Measurements from ENCODE around the gene LSM14B.

DNA sequence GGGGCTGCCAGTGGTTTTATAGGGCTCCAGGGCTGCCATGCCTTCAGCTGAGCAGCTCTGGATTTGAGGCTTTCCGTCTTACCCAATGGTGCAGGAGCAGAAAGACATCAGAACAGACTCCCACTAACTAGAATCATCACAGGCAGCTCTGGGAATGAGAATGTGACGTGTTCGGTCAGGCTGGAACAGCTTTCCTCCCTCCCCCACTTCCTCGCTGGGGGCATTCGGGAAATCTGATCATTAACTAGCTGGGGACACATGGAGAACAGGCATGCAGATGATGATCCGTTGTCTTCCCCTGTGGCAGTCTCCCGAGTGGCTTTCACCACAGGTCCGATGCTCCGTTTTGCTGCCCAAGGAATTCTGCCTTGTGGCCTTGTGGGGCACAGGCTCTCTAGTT is 55.0 kb downstream of the LSM14B start:
- TF ChIP-seq, protein P1, sequence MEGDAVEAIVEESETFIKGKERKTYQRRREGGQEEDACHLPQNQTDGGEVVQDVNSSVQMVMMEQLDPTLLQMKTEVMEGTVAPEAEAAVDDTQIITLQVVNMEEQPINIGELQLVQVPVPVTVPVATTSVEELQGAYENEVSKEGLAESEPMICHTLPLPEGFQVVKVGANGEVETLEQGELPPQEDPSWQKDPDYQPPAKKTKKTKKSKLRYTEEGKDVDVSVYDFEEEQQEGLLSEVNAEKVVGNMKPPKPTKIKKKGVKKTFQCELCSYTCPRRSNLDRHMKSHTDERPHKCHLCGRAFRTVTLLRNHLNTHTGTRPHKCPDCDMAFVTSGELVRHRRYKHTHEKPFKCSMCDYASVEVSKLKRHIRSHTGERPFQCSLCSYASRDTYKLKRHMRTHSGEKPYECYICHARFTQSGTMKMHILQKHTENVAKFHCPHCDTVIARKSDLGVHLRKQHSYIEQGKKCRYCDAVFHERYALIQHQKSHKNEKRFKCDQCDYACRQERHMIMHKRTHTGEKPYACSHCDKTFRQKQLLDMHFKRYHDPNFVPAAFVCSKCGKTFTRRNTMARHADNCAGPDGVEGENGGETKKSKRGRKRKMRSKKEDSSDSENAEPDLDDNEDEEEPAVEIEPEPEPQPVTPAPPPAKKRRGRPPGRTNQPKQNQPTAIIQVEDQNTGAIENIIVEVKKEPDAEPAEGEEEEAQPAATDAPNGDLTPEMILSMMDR (conservative IDR thresholded peaks at IDR 0.05 in 1 of 2, IDR thresholded peaks at IDR 0.05 in 1 of 2; ENCODE audit: extremely low read depth in 1 of 2, insufficient read depth in 1 of 2, low read depth in 1 of 2, low read length in 2 of 2), result no peak
- TF ChIP-seq EZH2 (IDR thresholded peaks at IDR 0.05; ENCODE audit: borderline replicate concordance, low read length), result no peak

Measured in mammary epithelial cell (primary cell).